ENCODE measurements around the gene USP48. TPM values are rescaled to one million over a fixed set of nuclear protein-coding genes. Genes with fewer than 3 reads are reported as not detected.
"Not testable (repeated sequence)": the region's sequence is repeated elsewhere in the genome, so short reads cannot be mapped to it uniquely, and the experiment has no call there.

USP48 gene
- total RNA-seq, 1 donor from 2014 or later, result 86.5 TPM

- Mint-ChIP-seq H3K4me3 (no peak overlapping the region), H3K27ac (no peak overlapping the region), H3K9me3 (peaks cover 3% of the 10 kb centered on the region), H3K36me3 (peaks cover 10% of the 10 kb centered on the region), H3K27me3 (ENCODE audit: low read depth) (no peaks in the 10 kb centered on the region), H3K4me1 (no peaks in the 10 kb centered on the region)
- no peak for DNase-seq (ENCODE audit: low spot score in 2 of 2, unreplicated experiment in 2 of 2)
- TF ChIP-seq CTCF (IDR thresholded peaks at IDR 0.05; ENCODE audit: unreplicated experiment), result no peak
Measured at GRCh38 chr1:21773585-21773984, 9.4 kb downstream of the USP48 start.

DNA sequence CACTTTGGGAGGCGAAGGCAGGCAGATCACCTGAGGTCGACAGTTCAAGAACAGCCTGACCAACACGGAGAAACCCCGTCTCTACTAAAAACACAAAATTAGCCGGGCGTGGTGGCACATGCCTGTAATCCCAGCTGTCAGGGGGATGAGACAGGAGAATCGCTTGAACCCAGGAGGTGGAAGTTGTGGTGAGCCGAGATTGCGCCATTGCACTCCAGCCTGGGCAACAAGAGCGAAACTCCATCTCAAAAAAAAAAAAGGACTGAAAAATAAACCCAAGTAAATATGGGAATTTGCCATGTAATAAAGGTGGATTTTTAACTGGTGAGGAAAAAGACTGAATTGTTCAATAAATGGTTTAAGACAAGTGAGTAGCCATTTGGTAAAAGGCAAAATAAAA, 11.3 kb downstream of the USP48 start:
- not testable (repeated sequence) for H3K27me3 Mint-ChIP-seq (ENCODE audit: low read depth); H3K4me1 Mint-ChIP-seq; DNase-seq (ENCODE audit: low spot score in 2 of 2, unreplicated experiment in 2 of 2); H3K9me3 Mint-ChIP-seq; H3K36me3 Mint-ChIP-seq; H3K4me3 Mint-ChIP-seq
- H3K27ac Mint-ChIP-seq, result peak overlapping the region; percentile 12

GRCh38 chr1:21770602-21771001, 12.3 kb downstream of the USP48 start:
- H3K4me1 Mint-ChIP-seq; DNase-seq (ENCODE audit: low spot score in 2 of 2, unreplicated experiment in 2 of 2); H3K27me3 Mint-ChIP-seq (ENCODE audit: low read depth); H3K36me3 Mint-ChIP-seq; H3K4me3 Mint-ChIP-seq; H3K9me3 Mint-ChIP-seq; H3K27ac Mint-ChIP-seq: not testable (repeated sequence)

DNA sequence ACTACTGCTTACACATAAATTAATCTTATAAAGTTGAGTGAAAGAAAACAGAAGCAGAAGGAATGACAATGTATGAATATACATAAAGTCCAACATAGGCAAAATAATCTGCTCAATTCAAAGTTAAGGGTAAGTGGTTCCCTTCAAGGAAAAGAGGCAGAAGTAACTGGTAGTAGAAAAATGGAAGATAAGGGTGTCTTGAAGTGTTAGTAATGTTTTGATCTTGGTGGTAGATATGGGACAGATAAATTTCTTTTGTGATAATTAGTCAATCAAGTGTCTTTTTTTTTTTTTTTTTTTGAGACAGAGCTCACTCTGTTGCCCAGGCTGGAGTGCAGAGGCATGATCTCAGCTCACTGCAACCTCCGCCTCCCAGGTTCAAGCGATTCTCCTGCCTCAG, 12.7 kb downstream of the USP48 start:
- no peaks in the 10 kb centered on the region for H3K36me3 Mint-ChIP-seq
- no peaks in the 10 kb centered on the region for H3K27me3 Mint-ChIP-seq (ENCODE audit: low read depth)
- DNase-seq (ENCODE audit: low spot score in 2 of 2, unreplicated experiment in 2 of 2), result no peak
- no peak overlapping the region for H3K4me3 Mint-ChIP-seq
- H3K9me3 Mint-ChIP-seq, result no peaks in the 10 kb centered on the region
- TF ChIP-seq CTCF (IDR thresholded peaks at IDR 0.05; ENCODE audit: unreplicated experiment), result no peak
- no peak overlapping the region for H3K27ac Mint-ChIP-seq
- H3K4me1 Mint-ChIP-seq, result peaks cover 7% of the 10 kb centered on the region

DNA sequence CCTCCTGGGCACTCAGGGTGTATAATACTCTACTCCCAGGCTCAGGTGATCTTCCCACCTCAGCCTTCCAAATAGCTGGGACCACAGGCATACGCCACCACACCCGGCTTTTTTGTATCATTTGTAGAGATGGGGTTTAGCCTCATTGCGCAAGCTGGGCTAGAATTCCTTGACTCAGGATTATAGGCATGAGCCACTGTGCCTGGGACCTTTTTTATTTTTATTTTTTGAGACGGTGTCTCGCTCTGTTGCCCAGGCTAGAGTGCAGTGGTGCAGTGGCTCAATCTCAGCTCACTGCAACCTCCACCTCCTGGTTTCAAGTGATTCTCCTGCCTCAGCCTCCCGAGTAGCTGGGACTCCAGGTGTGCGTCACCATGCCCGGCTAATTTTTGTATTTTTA, 15.8 kb downstream of the USP48 start:
- not testable (repeated sequence) for H3K36me3 Mint-ChIP-seq; H3K4me3 Mint-ChIP-seq; H3K9me3 Mint-ChIP-seq; H3K27me3 Mint-ChIP-seq (ENCODE audit: low read depth); DNase-seq (ENCODE audit: low spot score in 2 of 2, unreplicated experiment in 2 of 2); H3K27ac Mint-ChIP-seq
- H3K4me1 Mint-ChIP-seq, result peaks cover 23% of the 10 kb centered on the region

- TF ChIP-seq CTCF (IDR thresholded peaks at IDR 0.05; ENCODE audit: unreplicated experiment), result no peak
- no peak overlapping the region for H3K27ac Mint-ChIP-seq
- H3K27me3 Mint-ChIP-seq (ENCODE audit: low read depth), result no peaks in the 10 kb centered on the region
- H3K9me3 Mint-ChIP-seq, result no peaks in the 10 kb centered on the region
- H3K4me1 Mint-ChIP-seq, result peaks cover 23% of the 10 kb centered on the region
- H3K4me3 Mint-ChIP-seq, result no peak overlapping the region
- no peaks in the 10 kb centered on the region for H3K36me3 Mint-ChIP-seq
- DNase-seq (ENCODE audit: low spot score in 2 of 2, unreplicated experiment in 2 of 2), result no peak
Measured at GRCh38 chr1:21766210-21766609, 16.7 kb downstream of the USP48 start.

DNA sequence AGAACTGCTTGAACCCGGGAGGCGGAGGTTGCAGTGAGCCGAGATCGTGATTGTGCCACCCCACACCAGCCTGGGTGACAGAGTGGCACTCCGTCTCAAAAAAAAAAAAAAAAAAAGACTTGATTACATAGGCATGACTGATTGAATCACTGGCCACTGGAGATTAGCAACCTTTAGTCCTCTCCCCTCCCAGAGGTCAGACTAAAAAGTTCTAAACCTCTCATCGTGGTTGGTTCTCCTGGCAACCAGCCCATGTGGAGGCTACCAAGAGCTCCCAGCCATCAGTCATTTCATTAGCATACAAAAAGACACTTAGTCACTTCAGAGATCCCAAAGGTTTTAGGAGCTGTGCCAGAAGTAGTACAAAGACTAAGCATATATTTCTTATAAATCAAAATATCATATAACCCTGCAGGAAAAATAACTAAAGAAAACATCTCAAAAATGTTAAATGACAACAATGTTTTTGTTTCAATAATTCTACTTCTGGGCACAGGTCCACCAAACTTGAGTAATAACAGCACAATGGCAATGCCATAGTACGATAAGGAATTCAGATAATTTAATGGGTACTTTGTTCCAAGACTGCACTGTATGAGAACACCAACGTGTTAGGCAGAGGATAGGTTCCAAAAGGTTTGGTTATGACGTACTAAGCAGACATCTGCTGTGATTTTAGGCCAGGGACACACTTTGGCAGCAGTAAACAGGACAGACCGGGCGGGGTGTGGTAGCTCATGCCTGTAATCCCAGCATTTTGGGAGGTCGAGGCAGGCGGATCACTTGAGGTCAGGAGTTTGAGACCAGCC, 18.1 kb downstream of the USP48 start:
- H3K4me3 Mint-ChIP-seq, result no peak overlapping the region
- no peak for TF ChIP-seq CTCF (IDR thresholded peaks at IDR 0.05; ENCODE audit: unreplicated experiment)
- H3K36me3 Mint-ChIP-seq, result no peaks in the 10 kb centered on the region
- peaks cover 23% of the 10 kb centered on the region for H3K4me1 Mint-ChIP-seq
- DNase-seq (ENCODE audit: low spot score in 2 of 2, unreplicated experiment in 2 of 2), result no peak
- H3K27ac Mint-ChIP-seq, result peak overlapping the region; percentile 87
- no peaks in the 10 kb centered on the region for H3K27me3 Mint-ChIP-seq (ENCODE audit: low read depth)
- no peaks in the 10 kb centered on the region for H3K9me3 Mint-ChIP-seq

All from mesothelial cell of epicardium (in vitro differentiated cells).